B cell (primary cell): ENCODE measurements around the gene FRRS1.

ENCODE experiments used
- EZH2 ChIP-seq: IDR thresholded peaks from 2 replicates; pipeline ENCODE4 v1.6.1; 2012; ENCODE audit warnings: borderline replicate concordance, low read depth, mild to moderate bottlenecking, moderate library complexity, low read length; ENCODE audit not compliant: insufficient read depth, poor library complexity, severe bottlenecking
- TF ChIP-seq, protein P1 (sequence below): fragments of 200-600 bp; IDR thresholded peaks from one replicate; pipeline ENCODE4 v1.8.0; 2022; ENCODE audit warnings: antibody characterized with exemption, mild to moderate bottlenecking

DNA sequence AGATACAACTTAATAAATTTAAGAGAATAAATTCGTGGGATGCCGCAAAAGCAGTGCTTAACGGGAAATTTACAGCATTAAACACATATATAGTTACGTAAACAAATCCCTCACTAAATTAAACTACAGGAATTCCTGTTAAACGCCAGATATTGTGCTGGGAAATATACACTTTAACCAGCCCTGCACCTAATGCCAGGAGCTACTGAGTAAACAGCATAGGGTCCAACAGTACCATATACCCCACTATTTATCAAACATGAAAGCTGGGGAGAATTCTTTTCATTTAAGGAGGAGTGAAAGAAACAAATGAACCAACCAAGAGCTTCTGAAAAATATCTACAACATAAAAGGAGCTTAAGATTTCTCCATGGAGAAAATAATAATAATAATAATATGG is 11.7 kb downstream of the FRRS1 start:
- TF ChIP-seq, protein P1, sequence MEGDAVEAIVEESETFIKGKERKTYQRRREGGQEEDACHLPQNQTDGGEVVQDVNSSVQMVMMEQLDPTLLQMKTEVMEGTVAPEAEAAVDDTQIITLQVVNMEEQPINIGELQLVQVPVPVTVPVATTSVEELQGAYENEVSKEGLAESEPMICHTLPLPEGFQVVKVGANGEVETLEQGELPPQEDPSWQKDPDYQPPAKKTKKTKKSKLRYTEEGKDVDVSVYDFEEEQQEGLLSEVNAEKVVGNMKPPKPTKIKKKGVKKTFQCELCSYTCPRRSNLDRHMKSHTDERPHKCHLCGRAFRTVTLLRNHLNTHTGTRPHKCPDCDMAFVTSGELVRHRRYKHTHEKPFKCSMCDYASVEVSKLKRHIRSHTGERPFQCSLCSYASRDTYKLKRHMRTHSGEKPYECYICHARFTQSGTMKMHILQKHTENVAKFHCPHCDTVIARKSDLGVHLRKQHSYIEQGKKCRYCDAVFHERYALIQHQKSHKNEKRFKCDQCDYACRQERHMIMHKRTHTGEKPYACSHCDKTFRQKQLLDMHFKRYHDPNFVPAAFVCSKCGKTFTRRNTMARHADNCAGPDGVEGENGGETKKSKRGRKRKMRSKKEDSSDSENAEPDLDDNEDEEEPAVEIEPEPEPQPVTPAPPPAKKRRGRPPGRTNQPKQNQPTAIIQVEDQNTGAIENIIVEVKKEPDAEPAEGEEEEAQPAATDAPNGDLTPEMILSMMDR: no peak
- TF ChIP-seq EZH2: no peak
